ENCODE measurements around the gene BTNL9. TPM values are rescaled to one million over a fixed set of nuclear protein-coding genes. Genes with fewer than 3 reads are reported as not detected.

Gene BTNL9
- total RNA-seq, 1 experiment from 2014 or later: 0.96 TPM

- no peaks in the 10 kb centered on the region for H3K36me3 Mint-ChIP-seq (ENCODE audit: insufficient read depth in 1 of 3, low read depth in 3 of 3)
- TF ChIP-seq, protein P1, sequence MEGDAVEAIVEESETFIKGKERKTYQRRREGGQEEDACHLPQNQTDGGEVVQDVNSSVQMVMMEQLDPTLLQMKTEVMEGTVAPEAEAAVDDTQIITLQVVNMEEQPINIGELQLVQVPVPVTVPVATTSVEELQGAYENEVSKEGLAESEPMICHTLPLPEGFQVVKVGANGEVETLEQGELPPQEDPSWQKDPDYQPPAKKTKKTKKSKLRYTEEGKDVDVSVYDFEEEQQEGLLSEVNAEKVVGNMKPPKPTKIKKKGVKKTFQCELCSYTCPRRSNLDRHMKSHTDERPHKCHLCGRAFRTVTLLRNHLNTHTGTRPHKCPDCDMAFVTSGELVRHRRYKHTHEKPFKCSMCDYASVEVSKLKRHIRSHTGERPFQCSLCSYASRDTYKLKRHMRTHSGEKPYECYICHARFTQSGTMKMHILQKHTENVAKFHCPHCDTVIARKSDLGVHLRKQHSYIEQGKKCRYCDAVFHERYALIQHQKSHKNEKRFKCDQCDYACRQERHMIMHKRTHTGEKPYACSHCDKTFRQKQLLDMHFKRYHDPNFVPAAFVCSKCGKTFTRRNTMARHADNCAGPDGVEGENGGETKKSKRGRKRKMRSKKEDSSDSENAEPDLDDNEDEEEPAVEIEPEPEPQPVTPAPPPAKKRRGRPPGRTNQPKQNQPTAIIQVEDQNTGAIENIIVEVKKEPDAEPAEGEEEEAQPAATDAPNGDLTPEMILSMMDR (conservative IDR thresholded peaks at IDR 0.05): no peak
- H3K27me3 ChIP-seq (ENCODE audit: insufficient read depth, low read length): no peaks in the 10 kb centered on the region; the same call in 1 of the 2 replicates
Observed at GRCh38 chr5:181086884-181087205, 46.8 kb downstream of the BTNL9 start.

More at GRCh38 chr5:181086884-181087205, 46.8 kb downstream of the BTNL9 start:
- no peak overlapping the region for H3K4ac ChIP-seq (ENCODE audit: low read depth, low read length)
- H4K8ac ChIP-seq (replicated peaks; ENCODE audit: insufficient read length, low read depth, low read length): no peak overlapping the region
- H2BK5ac ChIP-seq (ENCODE audit: insufficient read length, low read length): no peak overlapping the region
- no peaks in the 10 kb centered on the region for H3K9me3 ChIP-seq (ENCODE audit: control insufficient read depth, low read depth, low read length)
- no peaks in the 10 kb centered on the region for H3K79me1 ChIP-seq (ENCODE audit: insufficient read depth, low read depth, low read length, poor library complexity, severe bottlenecking)
- H3K4me1 ChIP-seq (ENCODE audit: insufficient read depth, low read length): 0 out of 2 replicates have a peak, but pooled peaks cover 2% of the 10 kb centered on the region
- no peak overlapping the region for H3K14ac ChIP-seq (ENCODE audit: insufficient read depth, low read length)
- no peak overlapping the region for H2BK20ac ChIP-seq (ENCODE audit: low read depth, low read length, poor library complexity, severe bottlenecking)
- no peak overlapping the region for H2BK15ac ChIP-seq (ENCODE audit: low read depth, low read length)
- H4K20me1 ChIP-seq (ENCODE audit: control insufficient read depth, insufficient read depth, insufficient read length): no peaks in the 10 kb centered on the region
- no peaks in the 10 kb centered on the region for H3K23me2 ChIP-seq (ENCODE audit: insufficient read length, low read depth, low read length, poor library complexity, severe bottlenecking)
- H3K23ac ChIP-seq (ENCODE audit: insufficient read length, low read depth, low read length): no peak overlapping the region
- no peak overlapping the region for H3K27ac Mint-ChIP-seq
- no peak overlapping the region for H4K91ac ChIP-seq (ENCODE audit: insufficient read length, low read depth, low read length)
- H3K18ac ChIP-seq (ENCODE audit: insufficient read length, low read depth, low read length): no peak overlapping the region
- H3T11ph ChIP-seq (ENCODE audit: low read length): no peak overlapping the region
- no peak overlapping the region for H3K56ac ChIP-seq (ENCODE audit: insufficient read length, low read depth, low read length)
- H3K9ac ChIP-seq (ENCODE audit: extremely low read depth, insufficient read length, low read length): no peak overlapping the region
- no peak overlapping the region for H3K4me2 ChIP-seq (ENCODE audit: insufficient read depth, insufficient read length, low read length)
- H3K4me1 Mint-ChIP-seq: peaks cover 7 to 15% of the 10 kb centered on the region in 2 experiments; a peak in 3 of 4 replicates
- DNase-seq: no peak
- H4K5ac ChIP-seq (ENCODE audit: insufficient read length, low read depth, low read length): no peak overlapping the region
- no peak overlapping the region for H3K4me3 Mint-ChIP-seq
- H3K27me3 Mint-ChIP-seq (ENCODE audit: low read depth): peaks cover 46% of the 10 kb centered on the region
- no peak overlapping the region for H2BK120ac ChIP-seq (ENCODE audit: low read depth, low read length, poor library complexity, severe bottlenecking)
- H2AFZ ChIP-seq (ENCODE audit: low read length): no peak overlapping the region
- no peak overlapping the region for H3K27ac ChIP-seq (ENCODE audit: insufficient read length, low read depth, low read length)
- no peak overlapping the region for H2BK12ac ChIP-seq (ENCODE audit: insufficient read length, low read depth, low read length)
- H3K79me2 ChIP-seq (ENCODE audit: insufficient read depth, low read length): no peaks in the 10 kb centered on the region
- no peak overlapping the region for H2AK5ac ChIP-seq (ENCODE audit: insufficient read length, low read length)
- no peaks in the 10 kb centered on the region; a peak in 2 of 5 replicates for H3K9me3 Mint-ChIP-seq
- WGBS (ENCODE audit: extremely low coverage, insufficient read length, low lambda C conversion rate): no CpG with 5 or more reads among the region's 7 CpGs
